IPS-NIHi11 (cell line): Measurements from ENCODE around the gene WDR44.
"Not testable (repeated sequence)": the region's sequence is repeated elsewhere in the genome, so short reads cannot be mapped to it uniquely, and the experiment has no call there.

Experiments used
- DNase-seq: peaks from one replicate; pipeline ENCODE4 v3.0.0; 2012; ENCODE audit warnings: mixed read lengths, low spot score

WDR44 gene

GRCh38 chrX:118482384-118482783 lies 136.5 kb downstream of the WDR44 start:
- not testable (repeated sequence) for DNase-seq

GRCh38 chrX:118484216-118484903 lies 138.5 kb downstream of the WDR44 start:
- DNase-seq, result no peak

GRCh38 chrX:118486693-118487092 lies 140.8 kb downstream of the WDR44 start:
- not testable (repeated sequence) for DNase-seq

GRCh38 chrX:118493016-118493415 lies 147.1 kb downstream of the WDR44 start:
- DNase-seq, result no peak

GRCh38 chrX:118493653-118494297 lies 147.9 kb downstream of the WDR44 start:
- no peak for DNase-seq

- DNase-seq, result peak; percentile 57
Measured at GRCh38 chrX:118495061-118495921, 149.4 kb downstream of the WDR44 start, which contains the start of gene DOCK11. DOCK11 (plus strand) TSS chrX:118495815; CDS start chrX:118495972, 157 bp downstream.

- peak; percentile 25 for DNase-seq
Measured at GRCh38 chrX:118495958-118496762, 150.3 kb downstream of the WDR44 start.

- no peak for DNase-seq
Measured at GRCh38 chrX:118496763-118497079, 150.8 kb downstream of the WDR44 start.

GRCh38 chrX:118497180-118497818 lies 151.4 kb downstream of the WDR44 start:
- no peak for DNase-seq

GRCh38 chrX:118498351-118498750 lies 152.4 kb downstream of the WDR44 start:
- no peak for DNase-seq

- DNase-seq, result no peak
Measured at GRCh38 chrX:118498755-118499154, 152.8 kb downstream of the WDR44 start.

- DNase-seq, result no peak
Measured at GRCh38 chrX:118499295-118499694, 153.4 kb downstream of the WDR44 start.
